ENCODE measurements around the gene SLC22A2.
"Not testable (repeated sequence)": the region's sequence is repeated elsewhere in the genome, so short reads cannot be mapped to it uniquely, and the experiment has no call there.

The SLC22A2 gene

DNA sequence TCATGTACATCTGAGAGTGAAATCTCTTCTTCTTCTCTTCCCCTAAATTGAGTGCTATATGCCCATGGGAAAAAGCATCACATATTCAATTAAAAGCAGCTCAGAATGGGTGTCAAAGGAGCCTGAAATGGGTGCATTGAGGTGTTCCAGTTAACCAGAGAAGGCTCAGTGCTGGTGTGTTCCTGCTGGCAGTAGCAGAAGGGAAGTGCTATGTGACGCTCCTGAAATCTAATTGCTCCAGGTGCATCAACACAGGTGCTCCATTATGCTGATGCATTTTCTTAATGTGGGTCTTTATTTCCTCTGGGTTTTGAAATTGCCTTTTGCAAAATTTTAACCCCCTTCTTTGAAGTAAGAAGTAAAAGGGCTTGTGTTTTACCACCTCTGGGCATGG, 17.9 kb downstream of the SLC22A2 start:
- no peak for DNase-seq

DNA sequence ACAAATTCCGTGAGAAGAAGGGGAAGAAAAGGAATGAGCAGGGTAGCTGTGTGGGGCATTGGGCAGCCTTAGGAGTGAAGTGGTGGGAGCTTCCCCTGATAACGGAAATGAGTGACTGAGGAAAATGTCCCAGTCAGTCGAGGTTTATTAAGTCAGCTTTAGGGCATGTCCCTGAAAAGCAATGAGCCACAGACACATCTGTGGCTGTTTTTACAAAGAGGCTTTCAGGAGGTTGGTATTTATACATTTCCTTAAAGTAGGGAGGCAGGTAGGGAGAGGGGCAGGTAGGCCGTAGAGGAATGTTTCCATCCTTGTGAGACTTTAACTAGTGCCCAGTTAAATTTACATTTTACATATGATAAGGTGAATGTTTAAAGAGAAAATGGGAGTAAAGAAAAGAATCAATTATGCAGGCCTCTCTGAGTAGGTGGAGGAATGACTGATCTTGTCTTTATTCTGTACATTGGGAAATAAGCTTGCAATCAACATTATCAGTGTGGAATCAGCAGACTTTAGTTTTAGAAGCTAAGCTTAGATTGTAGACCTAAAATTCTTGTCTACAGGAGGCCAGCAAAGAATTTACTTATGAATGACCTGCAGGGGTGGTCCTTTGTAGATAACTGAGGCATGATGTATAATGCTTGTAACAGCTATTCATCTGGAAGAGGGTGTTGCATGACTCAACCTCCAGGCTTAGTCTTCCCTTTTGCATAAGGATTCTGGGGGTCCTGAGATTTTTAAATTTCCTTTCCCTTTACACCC, 18.5 kb downstream of the SLC22A2 start:
- no peak for DNase-seq

DNA sequence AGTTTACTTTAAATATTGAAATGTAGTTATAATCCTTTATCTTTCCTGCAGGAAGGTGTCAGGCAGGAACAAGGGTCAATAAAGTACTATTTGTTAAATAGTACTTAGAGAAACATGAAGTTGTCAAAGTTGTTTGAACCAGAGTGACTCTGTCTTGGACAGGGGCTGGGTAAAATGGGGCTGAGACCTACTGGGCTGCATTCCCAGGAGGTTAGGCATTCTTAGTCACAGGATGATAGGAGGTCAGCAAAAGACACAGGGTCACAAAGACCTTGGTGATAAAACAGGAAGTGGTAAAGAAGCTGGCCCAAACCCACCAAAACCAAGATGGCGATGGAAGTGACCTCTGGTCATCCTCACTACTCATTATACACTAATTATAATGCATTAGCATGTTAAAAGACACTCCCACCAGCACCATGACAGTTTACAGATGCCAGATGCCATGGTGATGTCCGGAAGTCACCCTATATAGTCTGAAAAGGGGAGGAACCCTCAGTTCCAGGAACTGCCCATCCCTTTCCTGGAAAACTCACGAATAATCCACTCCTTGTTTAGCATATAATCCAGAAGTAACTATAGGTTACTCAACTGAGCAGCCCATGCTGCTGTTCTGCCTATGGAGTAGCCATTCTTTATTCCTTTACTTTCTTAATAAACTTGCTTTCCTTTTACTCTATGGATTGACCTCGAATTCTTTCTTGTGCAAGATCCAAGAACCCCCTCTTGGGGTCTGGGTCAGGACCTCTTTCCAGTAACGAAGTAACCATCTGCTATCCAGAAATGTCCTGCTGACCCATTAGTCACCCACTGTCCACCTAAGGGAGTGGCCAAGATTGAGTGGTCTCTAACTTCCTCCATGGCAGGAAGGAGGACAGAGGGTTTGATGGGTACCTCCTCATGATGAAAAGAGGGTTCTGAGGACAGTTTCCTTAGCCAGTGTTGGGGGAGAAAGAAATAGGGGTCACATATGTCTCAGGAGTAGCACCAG, 19.6 kb downstream of the SLC22A2 start:
- DNase-seq: no peak

DNA sequence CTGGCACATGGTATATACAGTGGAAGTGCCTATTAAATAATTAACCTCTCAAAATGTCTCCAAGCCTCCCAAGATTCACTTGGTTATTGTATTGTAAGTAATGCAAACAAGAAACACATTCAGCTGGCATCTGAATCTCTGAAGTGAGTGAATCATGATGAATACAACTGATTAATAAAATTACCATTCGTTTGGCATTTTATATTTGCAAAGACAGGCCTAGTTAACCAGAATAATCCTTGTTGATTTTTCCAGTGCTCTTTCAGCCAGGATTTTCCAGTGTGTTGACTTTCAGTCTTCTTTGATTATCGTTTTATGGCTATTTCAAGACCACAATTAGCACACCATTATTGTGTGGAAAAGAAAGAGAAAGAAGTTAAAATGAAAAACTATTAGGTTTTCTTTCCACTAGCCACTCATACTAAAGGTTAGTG, 20.3 kb downstream of the SLC22A2 start:
- no peak for DNase-seq

DNA sequence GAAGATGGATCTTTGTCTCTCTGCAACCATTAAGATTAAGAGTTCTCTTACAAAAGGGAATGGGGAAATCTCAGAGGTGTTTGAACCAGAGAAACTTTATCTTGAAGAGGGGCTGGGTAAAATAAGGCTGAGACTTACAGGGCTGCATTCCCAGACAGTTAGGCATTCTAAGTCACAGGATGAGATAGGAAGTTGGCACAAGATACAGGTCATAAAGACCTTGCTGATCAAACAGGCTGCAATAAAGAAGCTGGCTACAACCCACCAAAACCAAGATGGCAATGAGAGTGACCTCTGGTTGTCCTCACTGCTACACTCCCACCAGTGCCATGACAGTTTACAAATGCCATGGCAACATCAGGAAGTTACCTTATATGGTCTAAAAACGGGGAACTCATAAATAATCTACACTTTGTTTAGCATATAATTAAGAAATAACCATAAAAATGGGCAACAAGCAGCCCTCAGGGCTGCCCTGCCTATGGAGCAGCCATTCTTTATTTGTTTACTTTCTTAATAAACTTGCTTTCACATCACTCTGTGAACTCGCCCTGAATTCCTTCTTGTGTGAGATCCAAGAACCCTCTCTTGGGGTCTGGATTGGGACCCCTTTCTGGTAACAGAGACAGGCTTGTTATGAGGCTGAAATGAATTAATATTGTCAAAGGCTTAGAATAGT, 20.9 kb downstream of the SLC22A2 start:
- DNase-seq: not testable (repeated sequence)

- not testable (repeated sequence) for DNase-seq
These were observed 22.3 kb downstream of the SLC22A2 start for GRCh38 chr6:160236235-160236872.

GRCh38 chr6:160233950-160234640, 24.5 kb downstream of the SLC22A2 start:
- not testable (repeated sequence) for DNase-seq

GRCh38 chr6:160227769-160228161, 30.9 kb downstream of the SLC22A2 start:
- no peak for DNase-seq

- DNase-seq: no peak
These were observed 31.4 kb downstream of the SLC22A2 start for GRCh38 chr6:160227038-160227768.

DNA sequence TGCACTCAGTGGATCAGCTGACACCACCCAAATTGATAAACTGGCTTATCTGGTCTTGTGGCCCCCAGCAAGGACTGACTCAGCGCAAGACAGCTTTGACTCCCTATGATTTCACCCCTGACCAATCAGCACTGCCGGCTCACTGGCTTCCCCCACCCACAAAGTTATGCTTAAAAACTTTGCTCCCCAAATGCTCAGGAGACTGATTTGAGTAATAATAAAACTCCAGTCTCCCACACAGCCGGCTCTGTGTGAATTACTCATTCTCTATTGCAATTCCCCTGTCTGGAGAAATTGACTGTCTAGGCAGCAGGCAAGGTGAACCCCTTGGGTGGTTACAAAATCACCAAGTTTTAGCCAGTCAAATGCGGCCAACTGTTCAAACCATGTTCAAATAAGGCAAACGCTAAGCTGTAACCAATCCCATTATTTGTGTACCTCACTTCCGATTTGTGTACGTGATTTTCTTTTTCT, 32.5 kb downstream of the SLC22A2 start:
- DNase-seq: no peak

- no peak for DNase-seq
These were observed 33.9 kb downstream of the SLC22A2 start for GRCh38 chr6:160224639-160225237.

- DNase-seq: no peak
These were observed 36.1 kb downstream of the SLC22A2 start for GRCh38 chr6:160222491-160222890.

DNA sequence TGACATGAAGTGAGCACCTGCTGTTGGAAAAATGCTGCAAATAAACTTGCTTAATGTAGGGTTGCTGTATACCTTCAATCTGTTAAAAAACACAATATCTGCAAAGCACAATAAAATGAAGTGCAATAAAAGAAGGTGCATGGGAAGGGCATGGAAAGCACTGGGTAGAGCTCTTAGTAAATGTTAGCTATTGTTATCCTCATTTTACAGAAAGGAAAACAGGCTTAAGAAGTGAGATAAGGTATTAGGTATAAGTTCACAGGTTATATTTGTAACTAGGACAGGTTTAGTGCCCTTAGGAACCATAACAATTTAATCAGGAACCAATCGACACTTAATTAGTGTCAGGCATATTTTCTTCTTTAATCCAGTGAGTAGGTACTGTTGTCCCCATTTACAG, 36.7 kb downstream of the SLC22A2 start:
- DNase-seq: no peak

DNA sequence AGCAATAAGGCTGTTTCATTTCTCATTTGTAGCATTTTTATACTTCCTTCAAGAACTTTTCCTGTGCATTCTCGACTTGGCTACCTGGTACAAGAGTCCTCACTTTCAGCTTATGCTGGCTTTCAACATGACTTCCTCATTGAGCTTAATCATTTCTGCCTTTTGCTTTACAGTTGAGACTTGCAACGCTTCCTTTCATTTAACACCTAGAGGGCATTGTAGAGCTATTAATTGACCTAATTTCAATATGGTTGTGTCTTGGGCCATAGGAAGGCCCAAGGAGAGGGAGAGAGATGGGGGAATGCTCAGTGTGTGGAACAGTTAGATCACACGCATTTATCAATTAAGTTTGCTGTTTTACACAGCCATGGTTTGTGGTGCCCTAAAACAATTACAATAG, 37.2 kb downstream of the SLC22A2 start:
- DNase-seq: no peak

- no peak for DNase-seq
These were observed 39.8 kb downstream of the SLC22A2 start for GRCh38 chr6:160218810-160219209.

GRCh38 chr6:160217863-160218262, 40.8 kb downstream of the SLC22A2 start:
- DNase-seq: no peak

DNA sequence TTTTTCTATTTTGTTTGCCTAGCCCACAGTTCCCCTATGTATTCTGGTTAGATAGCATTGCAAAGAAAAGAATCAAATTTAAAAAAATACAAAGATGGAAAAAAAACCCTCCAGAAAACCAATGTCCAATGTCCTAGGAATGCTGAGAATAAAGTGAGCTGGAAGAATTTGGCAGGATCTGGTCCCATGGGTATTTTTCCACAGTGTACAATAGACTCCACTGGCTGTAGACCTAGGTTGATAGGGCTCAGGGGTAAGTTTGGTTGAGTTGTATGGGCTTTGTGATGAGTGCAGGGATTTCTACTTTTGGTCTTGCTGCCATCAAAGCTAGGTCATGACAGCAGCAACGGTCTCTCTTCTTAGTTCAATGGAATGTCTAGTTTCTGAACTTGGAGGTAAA, 41.5 kb downstream of the SLC22A2 start:
- no peak for DNase-seq

- no peak for DNase-seq
These were observed 43.4 kb downstream of the SLC22A2 start for GRCh38 chr6:160215232-160215631.

DNA sequence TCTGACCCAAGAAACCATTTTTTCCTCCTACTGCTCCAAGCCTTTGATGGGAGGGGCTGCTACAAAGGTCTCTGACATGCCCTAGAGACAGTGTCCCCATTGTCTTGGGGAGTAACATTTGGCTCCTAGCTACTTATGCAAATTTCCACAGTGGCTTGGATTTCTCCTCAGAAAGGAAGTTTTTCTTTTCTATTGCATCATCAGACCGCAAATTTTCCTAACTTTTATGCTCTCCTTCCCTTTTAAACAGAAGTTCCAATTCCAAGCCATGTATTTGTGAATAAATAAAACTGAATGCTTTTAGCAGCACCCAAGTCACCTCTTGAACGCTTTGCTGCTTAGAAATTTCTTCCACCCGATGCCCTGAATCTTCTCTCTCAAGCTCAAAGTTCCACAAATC, 51.0 kb downstream of the SLC22A2 start:
- DNase-seq: no peak

GRCh38 chr6:160204710-160205109, 53.9 kb downstream of the SLC22A2 start:
- no peak for DNase-seq

GRCh38 chr6:160203953-160204352, 54.7 kb downstream of the SLC22A2 start:
- DNase-seq: no peak

Data from cerebellar nuclear complex (tissue), 1 donor.